MCF 10A (cell line): ENCODE data around the gene DCUN1D3. TPM values are rescaled to one million over a fixed set of nuclear protein-coding genes. Genes with fewer than 3 reads are reported as not detected.
"Not testable (repeated sequence)": the region's sequence is repeated elsewhere in the genome, so short reads cannot be mapped to it uniquely, and the experiment has no call there.

Experiments
- BruUV-seq: library from RNA; stranded (reverse); fragments of 400-500 nt; replicated peaks from 2 replicates; lab custom pipeline; 2021; lab: Mats Ljungman, UMichigan
- CTCF ChIA-PET: fragments of 300-600 bp; sonication (Branson Sonifier 250); formaldehyde crosslinking; extraction: SDS; loops from one replicate; lab custom pipeline; 2021; ENCODE audit warnings: antibody characterized with exemption, inconsistent platforms; lab: Yijun Ruan, JAX
- POLR2A ChIA-PET: fragments of 300-600, 350-650 bp; sonication (Branson Sonifier 250); formaldehyde crosslinking; extraction: SDS; loops from one replicate; lab custom pipeline; 2020; ENCODE audit warnings: antibody characterized with exemption, inconsistent platforms; lab: Yijun Ruan, JAX
- DNase-seq: peaks from one replicate; pipeline ENCODE4 v3.0.0-alpha.2; 2018; ENCODE audit not compliant: unreplicated experiment
- H3K27ac Mint-ChIP-seq: one replicate; pipeline ENCODE4 v1.8.0; 2022; ENCODE audit warnings: mild to moderate bottlenecking, low read depth, mixed read lengths; ENCODE audit not compliant: unreplicated experiment
- H3K27me3 Mint-ChIP-seq: one replicate; pipeline ENCODE4 v1.8.0; 2022; ENCODE audit warnings: mixed read lengths; ENCODE audit not compliant: insufficient read depth, unreplicated experiment
- H3K36me3 Mint-ChIP-seq: one replicate; pipeline ENCODE4 v1.8.0; 2022; ENCODE audit warnings: mild to moderate bottlenecking, moderate library complexity, mixed read lengths; ENCODE audit not compliant: insufficient read depth, unreplicated experiment
- H3K4me1 Mint-ChIP-seq: one replicate; pipeline ENCODE4 v1.8.0; 2022; ENCODE audit warnings: mixed read lengths; ENCODE audit not compliant: insufficient read depth, unreplicated experiment
- H3K4me3 Mint-ChIP-seq: one replicate; pipeline ENCODE4 v1.8.0; 2022; ENCODE audit warnings: mild to moderate bottlenecking, moderate library complexity, mixed read lengths; ENCODE audit not compliant: unreplicated experiment
- H3K9me3 Mint-ChIP-seq: one replicate; pipeline ENCODE4 v1.8.0; 2022; ENCODE audit warnings: mixed read lengths; ENCODE audit not compliant: unreplicated experiment
- CTCF ChIP-seq: fragments of 200-600 bp; IDR thresholded peaks from one replicate; pipeline ENCODE4 v1.8.0; 2022; ENCODE audit warnings: antibody characterized with exemption, mild to moderate bottlenecking; ENCODE audit not compliant: unreplicated experiment
- intact Hi-C: fragments of 100-400 bp; cut with micrococcal nuclease; formaldehyde crosslinking; loops from 2 replicates; pipeline ENCODE4 v1.14.1; 2022
- total RNA-seq: library from RNA; stranded (reverse); gene quantifications from 2 replicates; pipeline ENCODE4 v1.2.3, GENCODE V29; 2022

The DCUN1D3 gene
- total RNA-seq, 1 experiment from 2014 or later = 31.7 TPM

GRCh38 chr16:20946015-20946629 is 46.0 kb upstream of the DCUN1D3 start:
- intact Hi-C loops = no loop called here
- BruUV-seq = no TSS peak
- no peaks in the 10 kb centered on the region for H3K9me3 Mint-ChIP-seq
- CTCF ChIA-PET = no interaction called here
- no peak for TF ChIP-seq CTCF
- DNase-seq = no peak
- H3K36me3 Mint-ChIP-seq = peaks cover 6% of the 10 kb centered on the region
- POLR2A ChIA-PET = no interaction called here
- H3K27ac Mint-ChIP-seq = peak overlapping the region; percentile 10
- no peaks in the 10 kb centered on the region for H3K4me1 Mint-ChIP-seq
- H3K27me3 Mint-ChIP-seq = no peaks in the 10 kb centered on the region
- H3K4me3 Mint-ChIP-seq = no peak overlapping the region

GRCh38 chr16:20945575-20945875 is 45.4 kb upstream of the DCUN1D3 start:
- POLR2A ChIA-PET, BruUV-seq, CTCF ChIA-PET, H3K36me3 Mint-ChIP-seq, DNase-seq, H3K9me3 Mint-ChIP-seq, H3K27ac Mint-ChIP-seq, H3K4me3 Mint-ChIP-seq, H3K4me1 Mint-ChIP-seq, H3K27me3 Mint-ChIP-seq: not testable (repeated sequence)
- intact Hi-C loops = loop anchor here (1.0 kb wide), 1 partner anchor 95 kb away; no protein-coding TSS in a partner anchor

GRCh38 chr16:20944861-20945574 is 44.9 kb upstream of the DCUN1D3 start:
- H3K27me3 Mint-ChIP-seq = no peaks in the 10 kb centered on the region

GRCh38 chr16:20942256-20942655 is 42.1 kb upstream of the DCUN1D3 start:
- H3K27me3 Mint-ChIP-seq = no peaks in the 10 kb centered on the region
- H3K9me3 Mint-ChIP-seq = no peaks in the 10 kb centered on the region
- no peaks in the 10 kb centered on the region for H3K4me1 Mint-ChIP-seq
- DNase-seq = no peak
- no peak overlapping the region for H3K27ac Mint-ChIP-seq
- BruUV-seq = no TSS peak
- intact Hi-C loops = no loop called here
- no peak for TF ChIP-seq CTCF
- H3K36me3 Mint-ChIP-seq = peaks cover 6% of the 10 kb centered on the region
- ChIA-PET POLR2A (no interaction called here), CTCF (interaction anchor here (3.1 kb wide), 1 partner anchor 92 kb away, joined by 13 read pairs; no protein-coding TSS in a partner anchor)
- no peak overlapping the region for H3K4me3 Mint-ChIP-seq

More at GRCh38 chr16:20944861-20945574, 44.9 kb upstream of the DCUN1D3 start:
- peak; percentile 25 for DNase-seq
- POLR2A ChIA-PET = interaction anchor here (1.0 kb wide), 1 partner anchor 95 kb away, joined by 3 read pairs; no protein-coding TSS in a partner anchor
- no TSS peak for BruUV-seq
- H3K4me1 Mint-ChIP-seq = no peaks in the 10 kb centered on the region
- no peak overlapping the region for H3K27ac Mint-ChIP-seq
- TF ChIP-seq CTCF = no peak
- CTCF ChIA-PET = interaction anchor here (0.6 to 3.1 kb wide), 5 partner anchors 14 to 95 kb away, joined by 3 to 13 read pairs (median 4); no protein-coding TSS in a partner anchor
- no peaks in the 10 kb centered on the region for H3K9me3 Mint-ChIP-seq
- intact Hi-C loops = loop anchor here (1.0 kb wide), 1 partner anchor 95 kb away; no protein-coding TSS in a partner anchor
- H3K36me3 Mint-ChIP-seq = peaks cover 6% of the 10 kb centered on the region
- H3K4me3 Mint-ChIP-seq = no peak overlapping the region
